Activated CD8-positive, alpha-beta memory T cell treated with anti-CD3 and anti-CD28 coated beads, Interleukin-2, amount 50 U/mL, for 24 hours (primary cell): ENCODE results near the gene EIF5AL1.
"Not testable (repeated sequence)": the region's sequence is repeated elsewhere in the genome, so short reads cannot be mapped to it uniquely, and the experiment has no call there.

ENCODE experiments used
- DNase-seq: peaks from one replicate; pipeline ENCODE4 v3.0.0-alpha.2; 2020; ENCODE audit errors: extremely low read depth

The EIF5AL1 gene

DNA sequence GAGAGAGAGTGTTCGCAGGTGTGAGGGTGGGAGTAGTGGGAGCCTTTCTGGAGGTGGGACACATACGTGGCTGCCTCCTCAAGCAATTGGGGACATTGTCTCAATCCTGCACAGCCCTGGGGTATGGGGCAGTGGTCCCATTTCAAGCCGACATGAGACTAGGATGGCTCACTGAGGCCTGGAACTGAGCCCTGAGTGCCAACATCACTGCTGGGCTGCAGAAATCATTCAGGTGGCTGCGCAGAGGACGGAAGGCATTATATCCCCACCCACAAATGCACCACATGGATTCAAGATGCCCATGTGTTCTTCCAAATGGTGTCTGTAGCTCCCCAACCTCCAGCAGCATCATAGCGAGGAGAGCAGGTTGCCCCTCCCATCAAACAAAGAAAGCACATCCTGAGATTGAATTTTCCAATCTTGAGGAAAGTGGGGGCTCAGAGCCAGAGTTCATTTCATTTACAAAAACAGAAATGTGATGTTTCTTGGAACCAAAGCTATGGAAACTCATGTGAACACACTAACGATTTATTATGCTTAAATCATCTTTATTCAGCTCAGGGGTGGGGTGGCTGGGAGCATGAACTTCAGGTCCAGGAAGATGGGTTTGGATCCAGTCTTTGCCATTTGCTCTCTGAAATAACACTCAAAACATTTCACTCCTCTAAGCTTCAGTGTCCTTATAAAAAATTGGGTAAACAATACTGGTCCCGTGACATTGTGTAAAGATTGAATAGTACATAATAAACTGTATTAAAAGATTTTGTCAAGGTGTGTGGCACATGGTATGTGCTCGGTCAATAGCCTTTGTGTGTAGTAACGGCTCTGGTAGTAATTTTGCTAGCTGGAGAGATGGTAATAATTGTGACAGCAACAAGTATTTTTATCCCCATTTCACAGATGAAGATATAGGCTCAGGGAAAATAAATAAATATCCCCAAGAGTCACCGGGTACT is 43.3 kb downstream of the EIF5AL1 start:
- no peak for DNase-seq

DNA sequence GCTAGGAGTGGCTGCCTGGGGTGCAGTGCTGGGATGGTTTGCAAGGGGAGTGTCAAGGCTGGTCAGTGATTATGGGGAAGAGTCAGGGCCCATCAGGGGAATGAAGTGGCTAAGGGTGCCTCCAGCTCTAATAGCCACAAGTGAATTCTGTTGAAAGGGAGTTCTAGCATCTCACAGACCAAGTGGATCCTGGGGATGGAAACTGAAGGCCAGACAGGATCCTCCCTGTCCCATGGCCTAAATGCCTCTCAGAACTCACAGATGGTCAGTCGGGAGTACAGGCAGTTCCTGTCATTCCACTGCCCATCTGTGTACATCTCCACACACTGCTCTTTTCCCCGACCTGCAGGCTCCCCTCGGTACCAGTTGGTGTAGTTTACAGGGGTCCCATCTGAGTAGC is 44.6 kb downstream of the EIF5AL1 start:
- DNase-seq = not testable (repeated sequence)

DNA sequence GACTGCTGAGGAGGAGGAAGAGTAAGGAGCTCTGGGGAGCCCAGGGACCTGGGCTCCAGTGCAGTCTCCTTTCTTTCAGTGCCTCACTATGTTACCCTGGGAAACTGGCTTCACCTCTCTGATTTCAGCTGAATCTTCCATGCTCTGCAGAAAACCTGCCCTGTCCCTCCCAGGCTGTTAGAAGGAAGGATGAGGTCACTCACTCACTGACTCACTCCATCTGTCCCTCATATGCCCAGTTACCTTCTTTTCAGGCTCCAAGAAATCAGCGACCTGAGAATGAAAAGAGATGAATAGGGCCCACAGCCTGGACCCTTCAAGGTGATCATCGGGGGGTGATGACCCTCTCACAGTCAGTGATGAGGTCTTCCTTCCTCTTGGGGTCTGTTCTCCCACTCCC is 47.4 kb downstream of the EIF5AL1 start:
- DNase-seq = no peak

DNA sequence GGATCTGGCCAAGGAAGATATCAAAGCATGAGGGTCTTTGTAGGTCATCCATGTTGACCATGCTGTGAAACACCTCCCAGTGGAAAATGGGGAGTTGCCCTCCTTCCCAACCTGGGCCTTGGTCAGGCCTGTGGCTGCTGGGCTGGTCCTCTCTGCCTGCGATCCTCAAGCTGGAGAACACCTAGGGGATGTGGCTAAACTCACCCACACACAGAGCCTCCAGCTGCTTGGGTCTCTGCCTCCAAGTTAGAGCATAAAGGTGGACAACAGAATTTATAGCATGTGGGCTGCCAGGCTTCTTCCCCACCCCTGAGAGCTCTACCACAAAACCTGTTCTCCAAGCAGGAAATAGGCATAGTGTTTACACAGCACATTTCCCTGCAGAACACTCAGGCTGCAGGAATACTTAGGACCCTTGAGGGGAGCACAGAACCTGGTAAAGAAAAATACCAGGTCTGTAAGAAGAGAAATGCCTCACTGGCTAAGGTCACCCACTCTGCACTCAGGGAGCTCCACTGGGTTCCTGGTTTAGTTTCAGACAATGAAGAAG is 47.9 kb downstream of the EIF5AL1 start, which contains the start of gene SFTPA2:
TSS of gene SFTPA2 (minus strand) at position 248 of the 550 bp plus-strand sequence. CDS start 924 bp downstream, outside the sequence.
- no peak for DNase-seq

DNA sequence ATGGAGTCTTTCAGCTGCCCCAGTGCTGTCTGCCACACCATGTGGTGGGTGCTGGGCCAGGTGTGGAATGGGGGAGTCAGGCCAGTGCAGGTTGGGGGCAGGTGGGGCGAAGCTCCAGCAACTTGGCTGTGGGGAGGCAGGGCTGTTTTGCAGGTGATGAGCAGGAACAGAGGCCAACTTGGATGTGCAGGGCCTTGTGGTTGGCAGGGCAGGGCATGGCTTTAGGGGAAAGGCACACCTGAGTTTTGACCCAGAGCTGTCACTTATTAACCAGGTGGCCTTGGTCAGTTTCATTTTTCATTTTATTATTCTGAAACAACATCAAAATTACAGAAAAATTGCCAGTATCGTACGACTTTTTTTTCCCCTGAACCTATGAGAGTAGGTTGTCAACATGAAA is 48.9 kb downstream of the EIF5AL1 start:
- no peak for DNase-seq

DNA sequence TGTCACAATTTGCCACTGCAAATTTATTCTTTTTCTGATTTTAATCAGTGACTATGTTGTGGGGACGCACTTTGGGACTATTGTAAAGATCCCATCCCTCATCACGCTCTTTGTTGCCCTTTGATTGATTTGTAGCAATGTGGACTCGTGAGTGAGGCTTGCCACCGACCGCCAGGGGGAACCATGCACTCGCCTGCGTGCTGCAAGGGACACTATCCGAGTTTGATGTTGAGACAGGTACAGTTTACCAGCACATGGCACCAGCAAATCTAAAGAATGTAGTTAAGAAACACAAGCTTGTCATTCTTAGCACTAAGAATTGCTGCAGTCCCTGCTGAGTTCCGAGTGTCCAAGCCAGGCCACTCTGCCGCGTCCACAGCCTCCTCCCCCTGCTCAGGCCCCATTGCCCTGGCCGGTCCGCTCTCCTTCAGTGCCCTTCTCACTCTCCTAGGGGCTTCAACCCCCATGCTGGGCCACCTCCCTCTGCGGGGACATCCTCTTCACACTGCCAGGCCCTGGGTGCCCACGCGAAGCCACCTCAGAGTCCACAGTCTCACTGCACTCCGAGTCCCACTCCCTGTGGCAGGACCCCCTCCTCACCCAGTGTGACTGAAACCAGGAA is 49.9 kb downstream of the EIF5AL1 start:
- peak; percentile 23 for DNase-seq

DNA sequence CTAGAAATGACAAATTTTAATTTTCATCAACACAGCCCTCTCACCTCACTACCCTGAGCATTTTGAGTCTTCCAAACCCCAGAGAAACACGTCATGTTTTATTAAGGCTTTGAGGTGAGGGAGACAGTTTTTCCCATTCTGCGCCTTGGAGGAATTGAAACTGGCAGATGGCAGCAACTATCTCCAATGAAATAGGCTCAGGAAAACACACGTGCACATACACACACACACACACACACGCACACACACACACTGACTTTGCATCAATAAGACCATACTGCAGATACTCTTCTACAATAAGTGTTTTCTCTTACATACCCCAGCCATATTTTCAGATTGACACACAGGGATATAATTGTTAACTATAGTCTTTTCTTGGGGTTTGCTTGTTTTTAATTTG is 51.1 kb downstream of the EIF5AL1 start:
- DNase-seq = no peak
